GM12801 (cell line): Measurements from ENCODE around the gene MPDZ.

Experiments used
- CTCF ChIP-seq: IDR thresholded peaks from one replicate; pipeline ENCODE4 v1.5.1; 2011; ENCODE audit warnings: control low read depth; ENCODE audit not compliant: insufficient read length; ENCODE audit errors: extremely low read depth

MPDZ gene

DNA sequence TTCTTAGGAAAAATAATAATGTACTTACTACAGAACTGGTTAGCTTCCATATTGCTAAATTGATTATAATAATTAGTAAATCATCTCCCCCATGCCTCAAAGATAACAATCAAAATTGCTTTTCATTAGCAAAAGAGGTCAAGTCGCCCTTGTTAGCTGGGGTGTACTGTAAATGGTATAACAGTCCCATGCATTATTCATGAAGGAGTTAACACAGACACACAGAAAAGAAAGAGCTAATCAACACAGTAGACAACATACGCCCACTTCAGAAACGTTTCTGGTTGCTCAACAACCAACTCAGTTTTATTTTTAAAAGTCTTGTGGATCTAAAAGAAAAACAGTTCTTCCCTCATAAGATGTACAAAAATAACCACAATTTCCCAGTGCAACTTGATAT, 100.2 kb downstream of the MPDZ start:
- TF ChIP-seq CTCF: no peak

DNA sequence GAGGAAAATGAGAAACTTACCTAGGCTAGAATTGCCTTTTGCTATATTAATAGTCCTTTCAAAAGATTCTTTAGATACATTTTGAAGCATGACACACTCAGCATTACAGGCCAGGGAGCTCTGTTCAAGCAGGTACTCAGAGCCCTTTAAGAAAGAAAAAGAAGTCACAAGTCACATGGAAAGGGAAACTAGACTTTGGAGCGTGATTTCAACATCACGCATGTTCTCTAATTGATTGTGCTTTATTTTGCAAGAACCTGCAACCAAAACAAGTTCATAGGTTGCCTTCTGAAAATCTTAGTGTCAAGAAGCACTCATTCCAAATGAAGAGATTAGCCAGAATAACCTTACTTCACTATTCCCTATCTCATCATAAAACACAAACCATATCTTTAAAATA, 103.8 kb downstream of the MPDZ start:
- no peak for TF ChIP-seq CTCF

DNA sequence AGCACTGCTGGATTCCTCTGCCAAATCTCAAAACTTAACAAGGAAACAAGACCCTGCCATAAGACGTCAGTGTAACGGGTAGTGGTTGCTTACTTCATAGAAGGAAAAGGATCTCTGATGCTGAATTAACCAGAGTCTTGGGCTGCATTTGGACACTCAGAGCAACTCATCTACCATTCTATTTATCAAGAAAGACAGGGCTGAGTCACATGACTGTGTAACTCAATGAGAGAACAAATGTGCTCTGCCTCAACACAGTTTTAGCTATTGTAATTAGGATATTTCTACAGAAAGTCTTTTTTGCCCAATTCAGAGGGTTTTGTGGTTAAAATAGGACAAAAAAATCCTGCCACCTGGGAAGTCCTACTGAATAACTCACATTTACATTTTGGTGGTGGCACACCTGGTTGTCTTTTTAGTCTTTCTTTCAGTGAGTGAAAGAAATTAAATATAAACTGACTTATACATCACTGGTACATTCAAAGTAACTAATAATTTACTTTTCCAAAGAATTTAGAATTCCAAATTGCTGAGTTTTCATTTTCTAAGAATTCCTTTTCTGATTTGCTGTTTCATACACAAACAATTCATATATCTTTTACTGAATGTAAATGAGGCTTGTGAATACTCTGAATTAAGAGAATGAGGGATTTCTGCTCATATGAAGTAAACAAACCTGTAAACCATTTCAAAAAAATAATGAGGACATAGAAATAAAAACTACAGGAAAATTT, 104.4 kb downstream of the MPDZ start:
- TF ChIP-seq CTCF: no peak

GRCh38 chr9:13173553-13173952, 105.9 kb downstream of the MPDZ start:
- no peak for TF ChIP-seq CTCF

DNA sequence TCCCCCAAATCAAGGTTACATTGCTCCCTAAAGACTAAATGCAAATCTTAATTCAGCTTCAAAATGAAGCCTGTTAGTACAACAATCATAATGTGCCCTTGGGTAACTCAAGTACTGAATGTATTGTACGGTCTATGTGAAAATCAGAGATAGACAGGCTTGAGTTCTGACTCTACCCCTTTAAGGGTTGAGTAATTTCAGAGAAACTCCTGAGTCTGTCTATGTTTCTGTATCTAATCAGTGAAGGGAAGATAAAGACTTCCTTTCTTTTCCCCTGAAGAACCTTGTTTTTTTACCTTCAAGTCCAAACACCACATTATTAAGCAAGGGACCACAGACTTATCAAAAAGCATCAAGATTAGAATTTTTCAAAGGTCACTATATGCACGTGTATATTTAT, 108.2 kb downstream of the MPDZ start:
- TF ChIP-seq CTCF: no peak

- no peak for TF ChIP-seq CTCF
These were observed 112.5 kb downstream of the MPDZ start for GRCh38 chr9:13166996-13167395.

DNA sequence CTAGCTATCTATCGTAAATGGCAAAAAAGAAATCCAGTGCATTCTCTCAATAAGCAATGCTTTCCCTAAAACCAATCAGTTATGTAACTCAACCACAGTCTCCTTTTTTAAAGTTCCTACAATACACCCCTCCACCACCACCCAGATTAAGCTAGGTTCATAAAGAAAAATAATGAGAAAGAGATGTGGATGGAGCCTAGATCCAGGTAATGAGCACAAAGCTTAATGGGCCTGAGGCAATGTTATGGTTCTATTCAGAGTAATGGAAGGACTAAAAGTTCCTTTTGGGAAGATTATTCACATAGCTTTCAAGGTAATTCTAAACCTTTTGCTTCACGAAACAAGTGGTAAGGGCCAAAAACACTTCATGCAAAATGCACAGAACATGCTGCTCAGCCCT, 113.5 kb downstream of the MPDZ start:
- TF ChIP-seq CTCF: no peak
